ENCODE results near the gene PAPPA2. TPM values are rescaled to one million over a fixed set of nuclear protein-coding genes. Genes with fewer than 3 reads are reported as not detected.
"Not testable (repeated sequence)": the region's sequence is repeated elsewhere in the genome, so short reads cannot be mapped to it uniquely, and the experiment has no call there.

The PAPPA2 gene
- total and polyA plus RNA-seq, 4 experiments from 2014 or later: not detected

GRCh38 chr1:176742322-176742721 lies 279.3 kb downstream of the PAPPA2 start:
- no peaks in the 10 kb centered on the region for H3K36me3 Mint-ChIP-seq
- no peaks in the 10 kb centered on the region for H3K9me3 ChIP-seq (ENCODE audit: control insufficient read depth in 1 of 2, low read length in 2 of 2)
- intact Hi-C loops (cut with micrococcal nuclease): no loop called here
- H3K27me3 Mint-ChIP-seq: peaks cover 5 to 6% of the 10 kb centered on the region in 2 donors
- H3K27ac Mint-ChIP-seq: no peak overlapping the region
- DNase-seq: no peak
- H3K4me3 ChIP-seq (ENCODE audit: low read length in 2 of 2): no peak overlapping the region
- H3K4me1 Mint-ChIP-seq: no peaks in the 10 kb centered on the region
- POLR2A ChIA-PET (ENCODE audit: partially characterized antibody): no interaction called here
- no peak overlapping the region for H3K27ac ChIP-seq (ENCODE audit: low read depth, low read length)
- H3K27me3 ChIP-seq (ENCODE audit: insufficient read depth, low read length): no peaks in the 10 kb centered on the region
- no peaks in the 10 kb centered on the region for H3K4me1 ChIP-seq (ENCODE audit: insufficient read depth, low read length)
- peaks cover 0 to 6% (median 3%) of the 10 kb centered on the region in 8 donors for H3K9me3 Mint-ChIP-seq
- CTCF ChIA-PET (ENCODE audit: partially characterized antibody): no interaction called here
- H3K36me3 ChIP-seq (ENCODE audit: insufficient read depth, low read length): no peaks in the 10 kb centered on the region
- H3K4me3 Mint-ChIP-seq: no peak overlapping the region

- Histone ChIP-seq H3K9me3 (ENCODE audit: control insufficient read depth in 1 of 2, low read length in 2 of 2) (no peaks in the 10 kb centered on the region), H3K36me3 (ENCODE audit: insufficient read depth, low read length) (no peaks in the 10 kb centered on the region), H3K4me3 (ENCODE audit: low read length in 2 of 2) (no peak overlapping the region), H3K27ac (ENCODE audit: low read depth, low read length) (no peak overlapping the region), H3K4me1 (ENCODE audit: insufficient read depth, low read length) (no peaks in the 10 kb centered on the region), H3K27me3 (ENCODE audit: insufficient read depth, low read length) (no peaks in the 10 kb centered on the region)
- Mint-ChIP-seq H3K4me3 (no peak overlapping the region), H3K4me1 (no peaks in the 10 kb centered on the region), H3K36me3 (no peaks in the 10 kb centered on the region), H3K9me3 (peaks cover 0 to 6% (median 2%) of the 10 kb centered on the region in 8 donors), H3K27ac (no peak overlapping the region), H3K27me3 (peaks cover 0 to 5% of the 10 kb centered on the region in 2 donors)
- DNase-seq: no peak
- POLR2A ChIA-PET (ENCODE audit: partially characterized antibody): no interaction called here
- intact Hi-C loops (cut with micrococcal nuclease): no loop called here
- CTCF ChIA-PET (ENCODE audit: partially characterized antibody): no interaction called here
Observed at GRCh38 chr1:176744142-176744541, 281.2 kb downstream of the PAPPA2 start.

GRCh38 chr1:176745945-176746344 lies 283.0 kb downstream of the PAPPA2 start:
- intact Hi-C loops (cut with micrococcal nuclease): no loop called here
- Mint-ChIP-seq H3K9me3 (peaks cover 0 to 9% (median 4%) of the 10 kb centered on the region in 8 donors), H3K27ac (no peak overlapping the region), H3K4me3 (no peak overlapping the region), H3K27me3 (peaks cover 0 to 5% of the 10 kb centered on the region in 2 donors), H3K36me3 (no peaks in the 10 kb centered on the region), H3K4me1 (no peaks in the 10 kb centered on the region)
- Histone ChIP-seq H3K4me1 (ENCODE audit: insufficient read depth, low read length) (no peaks in the 10 kb centered on the region), H3K27me3 (ENCODE audit: insufficient read depth, low read length) (no peaks in the 10 kb centered on the region), H3K9me3 (ENCODE audit: control insufficient read depth in 1 of 2, low read length in 2 of 2) (no peaks in the 10 kb centered on the region), H3K36me3 (ENCODE audit: insufficient read depth, low read length) (no peaks in the 10 kb centered on the region), H3K27ac (ENCODE audit: low read depth, low read length) (no peak overlapping the region), H3K4me3 (ENCODE audit: low read length in 2 of 2) (no peak overlapping the region)
- ChIA-PET CTCF (ENCODE audit: partially characterized antibody) (no interaction called here), POLR2A (ENCODE audit: partially characterized antibody) (no interaction called here)
- no peak for DNase-seq

- no peak overlapping the region for H3K4me3 Mint-ChIP-seq
- H3K36me3 ChIP-seq (ENCODE audit: insufficient read depth, low read length): no peaks in the 10 kb centered on the region
Observed at GRCh38 chr1:176752505-176752904, 289.5 kb downstream of the PAPPA2 start.

GRCh38 chr1:176754676-176755075 lies 291.7 kb downstream of the PAPPA2 start:
- no peak for DNase-seq
- no peak overlapping the region for H3K27ac ChIP-seq (ENCODE audit: low read depth, low read length)
- peaks cover 0 to 17% (median 3%) of the 10 kb centered on the region in 8 donors for H3K9me3 Mint-ChIP-seq
- ChIA-PET POLR2A (ENCODE audit: partially characterized antibody) (no interaction called here), CTCF (ENCODE audit: partially characterized antibody) (no interaction called here)
- no peak overlapping the region for H3K27ac Mint-ChIP-seq
- no peaks in the 10 kb centered on the region for H3K9me3 ChIP-seq (ENCODE audit: control insufficient read depth in 1 of 2, low read length in 2 of 2)
- no peaks in the 10 kb centered on the region for H3K36me3 ChIP-seq (ENCODE audit: insufficient read depth, low read length)
- H3K4me3 Mint-ChIP-seq: no peak overlapping the region
- intact Hi-C loops (cut with micrococcal nuclease): no loop called here
- no peaks in the 10 kb centered on the region for H3K4me1 ChIP-seq (ENCODE audit: insufficient read depth, low read length)
- no peaks in the 10 kb centered on the region for H3K4me1 Mint-ChIP-seq
- H3K27me3 Mint-ChIP-seq: no peaks in the 10 kb centered on the region
- H3K27me3 ChIP-seq (ENCODE audit: insufficient read depth, low read length): no peaks in the 10 kb centered on the region
- no peaks in the 10 kb centered on the region for H3K36me3 Mint-ChIP-seq
- no peak overlapping the region for H3K4me3 ChIP-seq (ENCODE audit: low read length in 2 of 2)

More at GRCh38 chr1:176752505-176752904, 289.5 kb downstream of the PAPPA2 start:
- Histone ChIP-seq H3K4me1 (ENCODE audit: insufficient read depth, low read length) (no peaks in the 10 kb centered on the region), H3K9me3 (ENCODE audit: control insufficient read depth in 1 of 2, low read length in 2 of 2) (no peaks in the 10 kb centered on the region), H3K27me3 (ENCODE audit: insufficient read depth, low read length) (no peaks in the 10 kb centered on the region), H3K27ac (ENCODE audit: low read depth, low read length) (no peak overlapping the region), H3K4me3 (ENCODE audit: low read length in 2 of 2) (no peak overlapping the region)
- POLR2A ChIA-PET (ENCODE audit: partially characterized antibody): no interaction called here
- intact Hi-C loops (cut with micrococcal nuclease): no loop called here
- peaks cover 0 to 13% (median 3%) of the 10 kb centered on the region in 8 donors for H3K9me3 Mint-ChIP-seq
- no peaks in the 10 kb centered on the region for H3K27me3 Mint-ChIP-seq
- no peak for DNase-seq
- CTCF ChIA-PET (ENCODE audit: partially characterized antibody): no interaction called here
- H3K4me1 Mint-ChIP-seq: no peaks in the 10 kb centered on the region
- H3K27ac Mint-ChIP-seq: no peak overlapping the region
- no peaks in the 10 kb centered on the region for H3K36me3 Mint-ChIP-seq

- H3K9me3 ChIP-seq (ENCODE audit: control insufficient read depth in 1 of 2, low read length in 2 of 2); H3K4me3 Mint-ChIP-seq; H3K4me3 ChIP-seq (ENCODE audit: low read length in 2 of 2); H3K27me3 Mint-ChIP-seq; CTCF ChIA-PET (ENCODE audit: partially characterized antibody); DNase-seq; H3K4me1 Mint-ChIP-seq; H3K4me1 ChIP-seq (ENCODE audit: insufficient read depth, low read length); H3K36me3 ChIP-seq (ENCODE audit: insufficient read depth, low read length); intact Hi-C loops (cut with micrococcal nuclease); H3K27ac ChIP-seq (ENCODE audit: low read depth, low read length); POLR2A ChIA-PET (ENCODE audit: partially characterized antibody); H3K27me3 ChIP-seq (ENCODE audit: insufficient read depth, low read length); H3K27ac Mint-ChIP-seq; H3K36me3 Mint-ChIP-seq: not testable (repeated sequence)
- peaks cover 0 to 20% (median 3%) of the 10 kb centered on the region in 8 donors for H3K9me3 Mint-ChIP-seq
Observed at GRCh38 chr1:176756817-176757216, 293.8 kb downstream of the PAPPA2 start.

- no peaks in the 10 kb centered on the region for H3K36me3 ChIP-seq (ENCODE audit: insufficient read depth, low read length)
- H3K27me3 Mint-ChIP-seq: no peaks in the 10 kb centered on the region
- H3K4me3 Mint-ChIP-seq: no peak overlapping the region
- H3K4me3 ChIP-seq (ENCODE audit: low read length in 2 of 2): no peak overlapping the region
- no peaks in the 10 kb centered on the region for H3K4me1 ChIP-seq (ENCODE audit: insufficient read depth, low read length)
- no peak for DNase-seq
- intact Hi-C loops (cut with micrococcal nuclease): no loop called here
- H3K4me1 Mint-ChIP-seq: no peaks in the 10 kb centered on the region
- ChIA-PET CTCF (ENCODE audit: partially characterized antibody) (no interaction called here), POLR2A (ENCODE audit: partially characterized antibody) (no interaction called here)
- no peaks in the 10 kb centered on the region for H3K27me3 ChIP-seq (ENCODE audit: insufficient read depth, low read length)
- H3K9me3 Mint-ChIP-seq: peaks cover 0 to 5% (median 1%) of the 10 kb centered on the region in 8 donors
- no peak overlapping the region for H3K27ac ChIP-seq (ENCODE audit: low read depth, low read length)
- H3K9me3 ChIP-seq (ENCODE audit: control insufficient read depth in 1 of 2, low read length in 2 of 2): no peaks in the 10 kb centered on the region
- no peaks in the 10 kb centered on the region for H3K36me3 Mint-ChIP-seq
- H3K27ac Mint-ChIP-seq: no peak overlapping the region
Observed at GRCh38 chr1:176765608-176766007, 302.6 kb downstream of the PAPPA2 start.

GRCh38 chr1:176766779-176767178 lies 303.8 kb downstream of the PAPPA2 start:
- Histone ChIP-seq H3K9me3 (ENCODE audit: control insufficient read depth in 1 of 2, low read length in 2 of 2) (no peaks in the 10 kb centered on the region), H3K27ac (ENCODE audit: low read depth, low read length) (no peak overlapping the region), H3K4me3 (ENCODE audit: low read length in 2 of 2) (no peak overlapping the region), H3K36me3 (ENCODE audit: insufficient read depth, low read length) (no peaks in the 10 kb centered on the region), H3K4me1 (ENCODE audit: insufficient read depth, low read length) (no peaks in the 10 kb centered on the region), H3K27me3 (ENCODE audit: insufficient read depth, low read length) (no peaks in the 10 kb centered on the region)
- H3K4me3 Mint-ChIP-seq: no peak overlapping the region
- intact Hi-C loops (cut with micrococcal nuclease): no loop called here
- H3K27ac Mint-ChIP-seq: no peak overlapping the region
- CTCF ChIA-PET (ENCODE audit: partially characterized antibody): no interaction called here
- no peak for DNase-seq
- no peaks in the 10 kb centered on the region for H3K27me3 Mint-ChIP-seq
- H3K4me1 Mint-ChIP-seq: no peaks in the 10 kb centered on the region
- peaks cover 0 to 5% (median 0%) of the 10 kb centered on the region in 8 donors for H3K9me3 Mint-ChIP-seq
- no peaks in the 10 kb centered on the region for H3K36me3 Mint-ChIP-seq
- POLR2A ChIA-PET (ENCODE audit: partially characterized antibody): no interaction called here

Measured in CD4-positive, alpha-beta memory T cell (primary cell).